ENCODE measurements around the gene TBC1D7. TPM values are rescaled to one million over a fixed set of nuclear protein-coding genes. Genes with fewer than 3 reads are reported as not detected.

The TBC1D7 gene
- total RNA-seq, 1 experiment from 2014 or later = 18.5 TPM

- no TSS peak for BruUV-seq (replicated peaks)
- Histone ChIP-seq H3K4me1 (ENCODE audit: insufficient read depth, low read length) (peaks cover 16% of the 10 kb centered on the region), H3F3A (ENCODE audit: low read length, unreplicated experiment) (no peaks in the 10 kb centered on the region), H3K36me3 (ENCODE audit: low read depth, low read length) (peaks cover 3% of the 10 kb centered on the region; the same call in 1 of the 2 replicates), H3K4me2 (ENCODE audit: low read length) (no peak overlapping the region), H4K20me1 (ENCODE audit: low read length) (no peaks in the 10 kb centered on the region), H2AFZ (ENCODE audit: low read length) (no peak overlapping the region), H3K4me3 (ENCODE audit: low read length) (no peak overlapping the region), H3K9me3 (ENCODE audit: low read length) (no peaks in the 10 kb centered on the region), H3K79me2 (ENCODE audit: low read length) (no peaks in the 10 kb centered on the region), H3K27ac (ENCODE audit: low read length) (no peak overlapping the region), H3K9ac (ENCODE audit: low read length) (no peak overlapping the region), H3K27me3 (ENCODE audit: low read length) (no peaks in the 10 kb centered on the region), H3K9me2 (replicated peaks; ENCODE audit: low read length) (no peaks in the 10 kb centered on the region)
- DNase-seq (no peak), ATAC-seq (no peak)
- intact Hi-C loops (cut with micrococcal nuclease) = no loop called here
- CTCF ChIA-PET = no interaction called here
- POLR2A ChIA-PET (ENCODE audit: unreplicated experiment) = no interaction called here
- TF ChIP-seq EZH2 (IDR thresholded peaks at IDR 0.05; ENCODE audit: low read length, unreplicated experiment) = no peak
- TF ChIP-seq, protein P1, sequence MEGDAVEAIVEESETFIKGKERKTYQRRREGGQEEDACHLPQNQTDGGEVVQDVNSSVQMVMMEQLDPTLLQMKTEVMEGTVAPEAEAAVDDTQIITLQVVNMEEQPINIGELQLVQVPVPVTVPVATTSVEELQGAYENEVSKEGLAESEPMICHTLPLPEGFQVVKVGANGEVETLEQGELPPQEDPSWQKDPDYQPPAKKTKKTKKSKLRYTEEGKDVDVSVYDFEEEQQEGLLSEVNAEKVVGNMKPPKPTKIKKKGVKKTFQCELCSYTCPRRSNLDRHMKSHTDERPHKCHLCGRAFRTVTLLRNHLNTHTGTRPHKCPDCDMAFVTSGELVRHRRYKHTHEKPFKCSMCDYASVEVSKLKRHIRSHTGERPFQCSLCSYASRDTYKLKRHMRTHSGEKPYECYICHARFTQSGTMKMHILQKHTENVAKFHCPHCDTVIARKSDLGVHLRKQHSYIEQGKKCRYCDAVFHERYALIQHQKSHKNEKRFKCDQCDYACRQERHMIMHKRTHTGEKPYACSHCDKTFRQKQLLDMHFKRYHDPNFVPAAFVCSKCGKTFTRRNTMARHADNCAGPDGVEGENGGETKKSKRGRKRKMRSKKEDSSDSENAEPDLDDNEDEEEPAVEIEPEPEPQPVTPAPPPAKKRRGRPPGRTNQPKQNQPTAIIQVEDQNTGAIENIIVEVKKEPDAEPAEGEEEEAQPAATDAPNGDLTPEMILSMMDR (conservative IDR thresholded peaks at IDR 0.05; ENCODE audit: low read depth, low read length) = no peak
- no peak for TF ChIP-seq EZH2phosphoT487 (IDR thresholded peaks at IDR 0.05; ENCODE audit: borderline replicate concordance, low read length)
Measured at GRCh38 chr6:13300643-13301590, 27.4 kb downstream of the TBC1D7 start.

GRCh38 chr6:13299918-13300317, 28.4 kb downstream of the TBC1D7 start:
- Histone ChIP-seq H3K9me3 (ENCODE audit: low read length) (no peaks in the 10 kb centered on the region), H3K9ac (ENCODE audit: low read length) (no peak overlapping the region), H3F3A (ENCODE audit: low read length, unreplicated experiment) (no peaks in the 10 kb centered on the region), H2AFZ (ENCODE audit: low read length) (no peak overlapping the region), H4K20me1 (ENCODE audit: low read length) (no peaks in the 10 kb centered on the region), H3K4me1 (ENCODE audit: insufficient read depth, low read length) (peaks cover 16% of the 10 kb centered on the region), H3K79me2 (ENCODE audit: low read length) (no peaks in the 10 kb centered on the region), H3K27me3 (ENCODE audit: low read length) (no peaks in the 10 kb centered on the region), H3K27ac (ENCODE audit: low read length) (no peak overlapping the region), H3K4me3 (ENCODE audit: low read length) (no peak overlapping the region), H3K36me3 (ENCODE audit: low read depth, low read length) (peaks cover 5% of the 10 kb centered on the region; the same call in 1 of the 2 replicates), H3K9me2 (replicated peaks; ENCODE audit: low read length) (no peaks in the 10 kb centered on the region), H3K4me2 (ENCODE audit: low read length) (no peak overlapping the region)
- no TSS peak for BruUV-seq (replicated peaks)
- intact Hi-C loops (cut with micrococcal nuclease) = no loop called here
- CTCF ChIA-PET = no interaction called here
- POLR2A ChIA-PET (ENCODE audit: unreplicated experiment) = no interaction called here
- DNase-seq (no peak), ATAC-seq (no peak)
- TF ChIP-seq, protein P1 (conservative IDR thresholded peaks at IDR 0.05; ENCODE audit: low read depth, low read length) = no peak
- TF ChIP-seq EZH2 (IDR thresholded peaks at IDR 0.05; ENCODE audit: low read length, unreplicated experiment) (no peak), EZH2phosphoT487 (IDR thresholded peaks at IDR 0.05; ENCODE audit: borderline replicate concordance, low read length) (no peak)

DNA sequence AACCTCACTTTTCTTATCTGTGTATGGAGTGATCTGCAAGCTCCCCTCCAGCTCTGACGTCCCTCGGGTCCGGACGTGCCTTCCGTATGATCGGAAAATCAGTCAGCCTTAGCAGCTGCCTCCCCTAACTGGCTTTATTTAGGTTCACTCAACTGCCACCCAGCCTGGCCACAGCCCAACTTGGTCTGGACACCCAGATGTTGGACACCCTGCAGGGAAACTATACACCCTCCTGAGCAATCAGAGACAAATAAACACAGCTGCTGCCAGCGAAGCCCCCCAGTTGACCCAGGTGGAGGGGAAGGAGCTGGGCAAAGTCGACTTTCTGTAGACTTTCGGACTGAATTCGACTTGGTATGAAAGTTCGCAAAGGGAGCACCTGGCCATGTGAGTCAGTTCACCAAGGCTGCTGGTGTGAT, 28.9 kb downstream of the TBC1D7 start:
- no peaks in the 10 kb centered on the region for H3F3A ChIP-seq (ENCODE audit: low read length, unreplicated experiment)
- intact Hi-C loops (cut with micrococcal nuclease) = no loop called here
- no peaks in the 10 kb centered on the region for H4K20me1 ChIP-seq (ENCODE audit: low read length)
- no peak overlapping the region for H3K4me3 ChIP-seq (ENCODE audit: low read length)
- ChIA-PET POLR2A (ENCODE audit: unreplicated experiment) (no interaction called here), CTCF (no interaction called here)
- no peak overlapping the region for H3K27ac ChIP-seq (ENCODE audit: low read length)
- H3K9me3 ChIP-seq (ENCODE audit: low read length) = no peaks in the 10 kb centered on the region
- no peaks in the 10 kb centered on the region for H3K9me2 ChIP-seq (replicated peaks; ENCODE audit: low read length)
- H3K79me2 ChIP-seq (ENCODE audit: low read length) = no peaks in the 10 kb centered on the region
- H3K4me2 ChIP-seq (ENCODE audit: low read length) = no peak overlapping the region
- no peak overlapping the region for H2AFZ ChIP-seq (ENCODE audit: low read length)
- no peak for TF ChIP-seq EZH2phosphoT487 (IDR thresholded peaks at IDR 0.05; ENCODE audit: borderline replicate concordance, low read length)
- no peak for TF ChIP-seq EZH2 (IDR thresholded peaks at IDR 0.05; ENCODE audit: low read length, unreplicated experiment)
- TF ChIP-seq, protein P1 (conservative IDR thresholded peaks at IDR 0.05; ENCODE audit: low read depth, low read length) = no peak
- H3K4me1 ChIP-seq (ENCODE audit: insufficient read depth, low read length) = peaks cover 16% of the 10 kb centered on the region
- H3K9ac ChIP-seq (ENCODE audit: low read length) = no peak overlapping the region
- BruUV-seq (replicated peaks) = no TSS peak
- ATAC-seq (no peak), DNase-seq (no peak)
- H3K36me3 ChIP-seq (ENCODE audit: low read depth, low read length) = peaks cover 10% of the 10 kb centered on the region; the same call in 1 of the 2 replicates
- no peaks in the 10 kb centered on the region for H3K27me3 ChIP-seq (ENCODE audit: low read length)

Measured in PC-3 (cell line).